ENCODE measurements around the gene NUDCD3.
"Not testable (repeated sequence)": the region's sequence is repeated elsewhere in the genome, so short reads cannot be mapped to it uniquely, and the experiment has no call there.

The NUDCD3 gene

GRCh38 chr7:44432381-44432977, 58.0 kb downstream of the NUDCD3 start:
- Mint-ChIP-seq H3K9me3 (no peaks in the 10 kb centered on the region), H3K4me3 (no peak overlapping the region), H3K27me3 (ENCODE audit: low read depth) (no peaks in the 10 kb centered on the region), H3K36me3 (ENCODE audit: low read depth) (peaks cover 10% of the 10 kb centered on the region), H3K27ac (no peak overlapping the region), H3K4me1 (peaks cover 8% of the 10 kb centered on the region)
- TF ChIP-seq CTCF (IDR thresholded peaks at IDR 0.05; ENCODE audit: unreplicated experiment in 3 of 3): no peak

GRCh38 chr7:44431091-44431608, 59.3 kb downstream of the NUDCD3 start:
- Mint-ChIP-seq H3K4me1 (peaks cover 8% of the 10 kb centered on the region), H3K27me3 (ENCODE audit: low read depth) (no peaks in the 10 kb centered on the region), H3K4me3 (no peak overlapping the region), H3K36me3 (ENCODE audit: low read depth) (peaks cover 19% of the 10 kb centered on the region), H3K27ac (no peak overlapping the region), H3K9me3 (no peaks in the 10 kb centered on the region)
- TF ChIP-seq CTCF (IDR thresholded peaks at IDR 0.05; ENCODE audit: unreplicated experiment in 3 of 3): no peak

GRCh38 chr7:44430054-44430453, 60.4 kb downstream of the NUDCD3 start:
- Mint-ChIP-seq H3K27me3 (ENCODE audit: low read depth) (no peaks in the 10 kb centered on the region), H3K4me3 (no peak overlapping the region), H3K36me3 (ENCODE audit: low read depth) (peaks cover 29% of the 10 kb centered on the region), H3K4me1 (peaks cover 8% of the 10 kb centered on the region), H3K9me3 (no peaks in the 10 kb centered on the region), H3K27ac (no peak overlapping the region)
- TF ChIP-seq CTCF (IDR thresholded peaks at IDR 0.05; ENCODE audit: unreplicated experiment in 3 of 3): no peak

GRCh38 chr7:44424762-44425161, 65.7 kb downstream of the NUDCD3 start:
- H3K4me1 Mint-ChIP-seq; H3K27ac Mint-ChIP-seq; H3K27me3 Mint-ChIP-seq (ENCODE audit: low read depth); H3K4me3 Mint-ChIP-seq: not testable (repeated sequence)
- H3K9me3 Mint-ChIP-seq: peaks cover 11% of the 10 kb centered on the region
- H3K36me3 Mint-ChIP-seq (ENCODE audit: low read depth): peaks cover 70% of the 10 kb centered on the region

GRCh38 chr7:44416941-44417340, 73.5 kb downstream of the NUDCD3 start:
- H3K4me1 Mint-ChIP-seq: no peaks in the 10 kb centered on the region
- no peak for TF ChIP-seq CTCF (IDR thresholded peaks at IDR 0.05; ENCODE audit: unreplicated experiment in 3 of 3)
- H3K36me3 Mint-ChIP-seq (ENCODE audit: low read depth): peaks cover 48% of the 10 kb centered on the region
- H3K27me3 Mint-ChIP-seq (ENCODE audit: low read depth): no peaks in the 10 kb centered on the region
- H3K9me3 Mint-ChIP-seq: peaks cover under 1% of the 10 kb centered on the region
- H3K27ac Mint-ChIP-seq: no peak overlapping the region
- no peak overlapping the region for H3K4me3 Mint-ChIP-seq

- Mint-ChIP-seq H3K27me3 (ENCODE audit: low read depth) (no peaks in the 10 kb centered on the region), H3K4me1 (no peaks in the 10 kb centered on the region), H3K9me3 (peaks cover 9% of the 10 kb centered on the region), H3K4me3 (no peak overlapping the region), H3K36me3 (ENCODE audit: low read depth) (peaks cover 49% of the 10 kb centered on the region), H3K27ac (no peak overlapping the region)
- no peak for TF ChIP-seq CTCF (IDR thresholded peaks at IDR 0.05; ENCODE audit: unreplicated experiment in 3 of 3)
Measured at GRCh38 chr7:44415510-44415909, 74.9 kb downstream of the NUDCD3 start.

Data from nephron (organoid).